ENCODE measurements around the gene GRK6.
A peak's percentile ranks its signal among the peaks of the same experiment; 100 is the strongest.

The GRK6 gene

GRCh38 chr5:177477701-177478477 is 51.4 kb downstream of the GRK6 start:
- H3K4me1 ChIP-seq (ENCODE audit: control insufficient read depth in 1 of 2, insufficient read depth in 1 of 2, low read depth in 1 of 2, low read length in 1 of 2): peaks cover 38 to 53% of the 10 kb centered on the region in 2 experiments
- H3K27ac ChIP-seq: peak overlapping the region; percentile 82
- H3K27me3 ChIP-seq: peaks cover 29% of the 10 kb centered on the region
- peak overlapping the region in 1 of 2 experiments; percentile 28 for H3K4me3 ChIP-seq (ENCODE audit: low read depth in 1 of 2, low read length in 1 of 2)
- no peaks in the 10 kb centered on the region for H3K9me3 ChIP-seq
- H3K36me3 ChIP-seq: peaks cover 48% of the 10 kb centered on the region
- TF ChIP-seq CTCF (IDR thresholded peaks at IDR 0.05): no peak

DNA sequence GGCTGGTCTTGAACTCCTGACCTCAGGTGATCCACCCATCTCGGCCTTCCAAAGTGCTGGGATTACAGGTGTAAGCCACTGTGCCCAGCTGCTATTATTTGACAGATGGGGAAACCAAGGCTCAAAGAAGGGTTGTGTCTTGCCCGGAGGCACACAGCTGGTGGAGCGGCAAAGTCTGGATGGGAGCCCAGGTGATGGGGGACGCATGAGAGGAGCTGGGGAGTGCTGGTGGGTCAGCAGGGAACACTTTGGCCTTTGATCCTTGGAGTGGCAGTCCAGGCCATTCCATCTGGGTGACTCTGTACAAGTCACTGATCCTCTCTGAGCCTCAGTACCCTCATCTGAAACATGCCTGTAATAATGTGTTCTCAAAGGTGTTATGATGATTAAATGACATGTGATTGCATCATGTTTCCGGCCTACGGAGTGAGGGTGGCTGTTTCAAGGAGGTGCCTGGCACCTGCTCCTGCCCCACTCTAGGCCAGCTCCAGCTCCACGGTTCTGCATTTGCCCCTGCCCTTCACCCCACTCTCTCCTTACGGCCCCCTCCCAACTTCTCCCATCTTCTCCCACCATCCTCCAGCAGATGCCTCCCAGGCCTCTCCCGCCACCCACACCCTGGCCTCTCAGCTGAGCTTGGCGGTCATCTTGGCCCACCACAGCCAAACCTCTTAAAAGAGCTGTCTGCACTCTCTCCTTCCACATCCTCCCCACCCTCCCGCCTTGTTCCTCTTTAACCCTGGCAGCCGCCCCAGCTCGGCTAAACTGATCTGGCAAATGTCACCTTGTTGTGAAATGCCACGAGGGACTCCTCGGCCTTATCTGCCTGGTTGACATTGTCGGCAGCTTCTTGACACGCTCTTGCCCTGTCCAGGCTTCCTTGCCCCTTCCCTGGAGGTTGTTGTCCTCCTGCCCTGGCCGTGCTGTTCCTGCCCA is 52.5 kb downstream of the GRK6 start:
- Histone ChIP-seq H3K36me3 (peaks cover 59% of the 10 kb centered on the region), H3K27ac (peak overlapping the region; percentile 82), H3K27me3 (peaks cover 18% of the 10 kb centered on the region), H3K4me3 (ENCODE audit: low read depth in 1 of 2, low read length in 1 of 2) (peak overlapping the region in 1 of 2 experiments; percentile 28), H3K9me3 (no peaks in the 10 kb centered on the region), H3K4me1 (ENCODE audit: control insufficient read depth in 1 of 2, insufficient read depth in 1 of 2, low read depth in 1 of 2, low read length in 1 of 2) (peaks cover 38 to 42% of the 10 kb centered on the region in 2 experiments)
- no peak for TF ChIP-seq CTCF (IDR thresholded peaks at IDR 0.05)

- Histone ChIP-seq H3K27ac (peak overlapping the region; percentile 82), H3K4me3 (ENCODE audit: low read depth in 1 of 2, low read length in 1 of 2) (no peak overlapping the region), H3K9me3 (no peaks in the 10 kb centered on the region), H3K36me3 (peaks cover 67% of the 10 kb centered on the region), H3K4me1 (ENCODE audit: control insufficient read depth in 1 of 2, insufficient read depth in 1 of 2, low read depth in 1 of 2, low read length in 1 of 2) (peaks cover 32 to 35% of the 10 kb centered on the region in 2 experiments), H3K27me3 (peaks cover 11% of the 10 kb centered on the region)
- TF ChIP-seq CTCF (IDR thresholded peaks at IDR 0.05): no peak
Measured at GRCh38 chr5:177479774-177480173, 53.3 kb downstream of the GRK6 start.

- no peak overlapping the region for H3K4me3 ChIP-seq (ENCODE audit: low read depth in 1 of 2, low read length in 1 of 2)
- TF ChIP-seq CTCF (IDR thresholded peaks at IDR 0.05): no peak
- peaks cover 25 to 26% of the 10 kb centered on the region in 2 experiments for H3K4me1 ChIP-seq (ENCODE audit: control insufficient read depth in 1 of 2, insufficient read depth in 1 of 2, low read depth in 1 of 2, low read length in 1 of 2)
- no peaks in the 10 kb centered on the region for H3K9me3 ChIP-seq
- no peaks in the 10 kb centered on the region for H3K27me3 ChIP-seq
- peak overlapping the region; percentile 36 for H3K27ac ChIP-seq
- H3K36me3 ChIP-seq: peaks cover 91% of the 10 kb centered on the region
Measured at GRCh38 chr5:177482359-177482795, 55.9 kb downstream of the GRK6 start.

DNA sequence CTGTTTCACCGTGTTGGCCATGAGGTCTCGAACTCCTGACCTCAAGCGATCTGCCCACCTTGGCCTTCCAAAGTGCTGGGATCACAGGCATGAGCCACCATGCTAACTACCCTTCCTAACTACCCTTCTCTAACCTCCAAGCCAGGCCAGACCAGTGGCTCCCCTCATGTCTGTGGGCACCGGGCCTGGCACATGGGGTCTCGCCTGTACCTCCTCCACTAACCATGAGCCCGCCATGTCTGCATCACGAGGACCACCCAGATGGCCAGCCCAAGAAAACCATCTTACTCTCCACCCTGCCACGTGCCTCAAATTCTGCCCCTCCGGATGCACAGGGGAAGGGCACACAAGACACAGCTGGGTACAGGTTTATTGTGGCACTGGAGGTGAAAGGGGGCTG is 56.6 kb downstream of the GRK6 start:
- no peak overlapping the region for H3K27ac ChIP-seq
- no peak overlapping the region for H3K4me3 ChIP-seq (ENCODE audit: low read depth in 1 of 2, low read length in 1 of 2)
- H3K27me3 ChIP-seq: no peaks in the 10 kb centered on the region
- H3K4me1 ChIP-seq (ENCODE audit: control insufficient read depth in 1 of 2, insufficient read depth in 1 of 2, low read depth in 1 of 2, low read length in 1 of 2): peaks cover 20 to 21% of the 10 kb centered on the region in 2 experiments
- TF ChIP-seq CTCF (IDR thresholded peaks at IDR 0.05): no peak
- H3K9me3 ChIP-seq: no peaks in the 10 kb centered on the region
- H3K36me3 ChIP-seq: peaks cover 91% of the 10 kb centered on the region

Measured in neutrophil (primary cell).